ENCODE data around the gene SGSM2. TPM values are rescaled to one million over a fixed set of nuclear protein-coding genes. Genes with fewer than 3 reads are reported as not detected.

Gene SGSM2
- total and polyA plus RNA-seq, 2 of the 13 experiments (the other 11 are each of a cell fraction or from before 2014, with no cell fraction given), result 30.4 to 51.3 TPM

DNA sequence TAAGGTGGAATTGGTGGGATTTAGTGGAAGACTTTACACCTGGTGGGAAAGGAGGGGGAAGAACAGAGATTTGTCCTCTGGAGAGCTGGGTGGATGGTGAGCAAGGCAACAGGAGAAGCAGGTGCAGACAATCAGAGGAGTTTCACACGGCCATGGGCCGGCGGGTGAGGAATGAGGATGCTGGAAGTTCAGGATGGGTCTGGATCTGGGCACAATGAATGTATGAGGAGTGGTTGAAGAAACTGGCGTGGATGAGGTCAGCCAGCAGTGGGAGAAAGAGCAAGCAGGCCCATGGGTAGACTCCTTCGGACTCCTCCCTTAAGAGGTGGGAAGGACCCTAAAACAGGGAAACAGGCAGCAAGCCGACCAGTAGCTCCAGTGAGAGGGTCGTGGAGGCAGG lies 73.7 kb downstream of the SGSM2 start (continued):
- TF ChIP-seq, protein P1, sequence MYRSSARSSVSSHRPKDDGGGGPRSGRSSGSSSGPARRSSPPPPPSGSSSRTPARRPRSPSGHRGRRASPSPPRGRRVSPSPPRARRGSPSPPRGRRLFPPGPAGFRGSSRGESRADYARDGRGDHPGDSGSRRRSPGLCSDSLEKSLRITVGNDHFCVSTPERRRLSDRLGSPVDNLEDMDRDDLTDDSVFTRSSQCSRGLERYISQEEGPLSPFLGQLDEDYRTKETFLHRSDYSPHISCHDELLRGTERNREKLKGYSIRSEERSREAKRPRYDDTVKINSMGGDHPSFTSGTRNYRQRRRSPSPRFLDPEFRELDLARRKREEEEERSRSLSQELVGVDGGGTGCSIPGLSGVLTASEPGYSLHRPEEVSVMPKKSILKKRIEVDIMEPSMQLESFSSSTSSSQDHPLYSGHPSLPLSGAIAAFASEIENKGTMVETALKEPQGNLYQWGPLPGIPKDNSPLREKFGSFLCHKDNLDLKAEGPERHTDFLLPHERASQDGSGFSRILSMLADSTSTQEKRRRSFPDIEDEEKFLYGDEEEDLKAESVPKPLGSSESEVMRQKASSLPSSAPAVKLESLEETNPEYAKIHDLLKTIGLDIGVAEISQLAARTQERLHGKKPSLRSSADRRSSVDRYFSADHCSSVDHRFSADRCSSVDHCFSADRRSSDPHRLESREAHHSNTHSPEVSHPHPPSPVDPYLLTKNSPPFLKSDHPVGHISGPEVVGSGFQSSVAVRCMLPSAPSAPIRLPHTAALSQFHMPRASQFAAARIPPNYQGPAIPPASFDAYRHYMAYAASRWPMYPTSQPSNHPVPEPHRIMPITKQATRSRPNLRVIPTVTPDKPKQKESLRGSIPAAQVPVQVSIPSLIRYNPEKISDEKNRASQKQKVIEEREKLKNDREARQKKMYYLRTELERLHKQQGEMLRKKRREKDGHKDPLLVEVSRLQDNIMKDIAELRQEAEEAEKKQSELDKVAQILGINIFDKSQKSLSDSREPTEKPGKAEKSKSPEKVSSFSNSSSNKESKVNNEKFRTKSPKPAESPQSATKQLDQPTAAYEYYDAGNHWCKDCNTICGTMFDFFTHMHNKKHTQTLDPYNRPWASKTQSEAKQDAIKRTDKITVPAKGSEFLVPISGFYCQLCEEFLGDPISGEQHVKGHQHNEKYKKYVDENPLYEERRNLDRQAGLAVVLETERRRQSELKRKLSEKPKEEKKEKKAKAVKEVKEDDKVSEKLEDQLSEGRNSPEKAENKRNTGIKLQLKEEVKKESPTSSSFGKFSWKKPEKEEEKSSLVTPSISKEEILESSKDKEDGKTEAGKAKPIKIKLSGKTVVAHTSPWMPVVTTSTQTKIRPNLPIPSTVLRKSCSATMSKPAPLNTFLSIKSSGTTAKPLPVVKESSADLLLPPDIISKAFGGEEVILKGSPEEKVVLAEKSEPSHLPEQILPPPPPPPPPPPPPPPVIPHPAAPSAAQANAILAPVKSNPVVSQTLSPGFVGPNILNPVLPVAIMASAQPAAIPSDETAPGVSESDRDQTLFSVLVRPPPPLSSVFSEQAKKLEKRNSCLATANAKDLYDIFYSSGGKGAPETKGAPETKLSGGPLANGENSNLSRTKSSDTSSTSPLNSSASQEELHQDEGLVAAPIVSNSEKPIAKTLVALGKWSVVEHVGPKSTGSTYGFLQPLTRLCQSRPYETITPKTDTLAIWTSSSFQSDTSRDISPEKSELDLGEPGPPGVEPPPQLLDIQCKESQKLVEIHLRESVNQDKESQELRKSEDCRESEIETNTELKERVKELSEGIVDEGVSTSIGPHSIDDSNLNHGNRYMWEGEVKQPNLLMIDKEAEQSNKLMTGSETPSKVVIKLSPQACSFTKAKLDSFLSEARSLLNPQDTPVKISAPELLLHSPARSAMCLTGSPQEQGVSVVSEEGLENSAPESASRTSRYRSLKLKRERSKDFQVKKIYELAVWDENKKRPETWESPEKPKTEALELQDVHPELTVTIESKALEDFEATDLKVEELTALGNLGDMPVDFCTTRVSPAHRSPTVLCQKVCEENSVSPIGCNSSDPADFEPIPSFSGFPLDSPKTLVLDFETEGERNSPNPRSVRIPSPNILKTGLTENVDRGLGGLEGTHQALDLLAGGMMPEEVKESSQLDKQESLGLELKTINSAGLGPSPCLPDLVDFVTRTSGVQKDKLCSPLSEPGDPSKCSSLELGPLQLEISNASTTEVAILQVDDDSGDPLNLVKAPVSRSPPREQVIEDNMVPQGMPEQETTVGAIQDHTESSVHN (CRISPR knock-in tag; IDR thresholded peaks at IDR 0.05), result no peak
- TF ChIP-seq KMT2B (CRISPR knock-in tag; IDR thresholded peaks at IDR 0.05) (no peak), MED8 (CRISPR knock-in tag; IDR thresholded peaks at IDR 0.05; ENCODE audit: insufficient replicate concordance) (no peak), XRCC5 (optimal IDR thresholded peaks at IDR 0.05; ENCODE audit: low read length) (no peak), ZNF17 (CRISPR knock-in tag; IDR thresholded peaks at IDR 0.05) (no peak)
- TF ChIP-seq, protein P2, sequence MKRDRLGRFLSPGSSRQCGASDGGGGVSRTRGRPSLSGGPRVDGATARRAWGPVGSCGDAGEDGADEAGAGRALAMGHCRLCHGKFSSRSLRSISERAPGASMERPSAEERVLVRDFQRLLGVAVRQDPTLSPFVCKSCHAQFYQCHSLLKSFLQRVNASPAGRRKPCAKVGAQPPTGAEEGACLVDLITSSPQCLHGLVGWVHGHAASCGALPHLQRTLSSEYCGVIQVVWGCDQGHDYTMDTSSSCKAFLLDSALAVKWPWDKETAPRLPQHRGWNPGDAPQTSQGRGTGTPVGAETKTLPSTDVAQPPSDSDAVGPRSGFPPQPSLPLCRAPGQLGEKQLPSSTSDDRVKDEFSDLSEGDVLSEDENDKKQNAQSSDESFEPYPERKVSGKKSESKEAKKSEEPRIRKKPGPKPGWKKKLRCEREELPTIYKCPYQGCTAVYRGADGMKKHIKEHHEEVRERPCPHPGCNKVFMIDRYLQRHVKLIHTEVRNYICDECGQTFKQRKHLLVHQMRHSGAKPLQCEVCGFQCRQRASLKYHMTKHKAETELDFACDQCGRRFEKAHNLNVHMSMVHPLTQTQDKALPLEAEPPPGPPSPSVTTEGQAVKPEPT (CRISPR knock-in tag; IDR thresholded peaks at IDR 0.05; ENCODE audit: low read depth), result no peak

All from HepG2 (cell line).